Peyer's patch (tissue), 4 donors: ENCODE measurements around the gene CBFB. TPM values are rescaled to one million over a fixed set of nuclear protein-coding genes. Genes with fewer than 3 reads are reported as not detected.

Experiments
- DNase-seq, 3 donors: peaks; one replicate each; pipeline ENCODE4 v3.0.0-alpha.2; 2017 to 2019
- H3K27ac ChIP-seq, 4 donors: fragments of 200-600 bp; sonication (generic); one replicate each; pipeline ENCODE4 v1.5.1; 2016 to 2019
- H3K27me3 ChIP-seq, 2 donors: fragments of 200-600 bp; sonication (generic); one replicate each; pipeline ENCODE4 v1.5.1; 2019
- H3K36me3 ChIP-seq, 3 donors: fragments of 200-600 bp; sonication (generic); one replicate each; pipeline ENCODE4 v1.5.1; 2016 to 2019
- H3K4me1 ChIP-seq, 4 donors: fragments of 200-600 bp; sonication (generic); one replicate each; pipeline ENCODE4 v1.5.1; 2016 to 2019
- H3K4me3 ChIP-seq, 4 donors: fragments of 200-600 bp; sonication (generic); 1 replicate in 3 of 4; 2 replicates in 1 of 4; pipeline ENCODE4 v1.5.1; 2016 to 2019; ENCODE audit warnings: mild to moderate bottlenecking in 1 of 4
- H3K9me3 ChIP-seq, 4 donors: fragments of 200-600 bp; sonication (generic); one replicate each; pipeline ENCODE4 v1.5.1; 2016 to 2019; ENCODE audit warnings: mild to moderate bottlenecking in 1 of 4
- CTCF ChIP-seq, 6 experiments: fragments of 450-650 bp in 4 of 6; fragments of 200-600 bp in 2 of 6; sonication (generic) in 1 of 6; IDR thresholded peaks; one replicate each; pipeline ENCODE4 v1.5.1; 2017 to 2019; ENCODE audit warnings: antibody characterized with exemption in 6 of 6, mild to moderate bottlenecking in 3 of 6, moderate library complexity in 1 of 6
- POLR2A ChIP-seq, 2 donors: fragments of 450-650 bp; IDR thresholded peaks; one replicate each; pipeline ENCODE4 v1.5.1; 2017; ENCODE audit warnings: antibody characterized with exemption in 2 of 2, mild to moderate bottlenecking in 2 of 2, moderate library complexity in 2 of 2
- total RNA-seq, 4 donors: library from RNA; depleted of rRNA; stranded (reverse); fragments of >200 nt; gene quantifications; one replicate each; pipeline ENCODE4 v1.1.0, GENCODE V29; 2016

CBFB gene
- total RNA-seq, 4 donors from 2014 or later: 14.0 to 30.5 (median 26.6) TPM

GRCh38 chr16:67006930-67007658, 21.9 kb upstream of the CBFB start:
- Histone ChIP-seq H3K27ac (no peak overlapping the region), H3K4me3 (no peak overlapping the region), H3K9me3 (no peaks in the 10 kb centered on the region), H3K36me3 (no peaks in the 10 kb centered on the region), H3K27me3 (no peaks in the 10 kb centered on the region), H3K4me1 (no peaks in the 10 kb centered on the region)
- DNase-seq: no peak
- TF ChIP-seq POLR2A (IDR thresholded peaks at IDR 0.05): no peak
- no peak for TF ChIP-seq CTCF (IDR thresholded peaks at IDR 0.05)

GRCh38 chr16:67009158-67009557, 19.8 kb upstream of the CBFB start:
- H3K27me3 ChIP-seq: peaks cover 0 to 5% of the 10 kb centered on the region in 2 donors
- H3K4me3 ChIP-seq: no peak overlapping the region
- peaks cover 0 to 11% (median 8%) of the 10 kb centered on the region in 4 donors for H3K4me1 ChIP-seq
- DNase-seq: no peak
- TF ChIP-seq CTCF (IDR thresholded peaks at IDR 0.05) (no peak), POLR2A (IDR thresholded peaks at IDR 0.05) (no peak)
- H3K27ac ChIP-seq: no peak overlapping the region
- no peaks in the 10 kb centered on the region for H3K9me3 ChIP-seq
- H3K36me3 ChIP-seq: no peaks in the 10 kb centered on the region

GRCh38 chr16:67011274-67011673, 17.7 kb upstream of the CBFB start:
- no peak for TF ChIP-seq POLR2A (IDR thresholded peaks at IDR 0.05)
- no peak for TF ChIP-seq CTCF (IDR thresholded peaks at IDR 0.05)
- Histone ChIP-seq H3K27ac (no peak overlapping the region), H3K4me1 (peaks cover 0 to 18% (median 14%) of the 10 kb centered on the region in 4 donors), H3K36me3 (no peaks in the 10 kb centered on the region), H3K9me3 (no peaks in the 10 kb centered on the region), H3K27me3 (peaks cover 0 to 5% of the 10 kb centered on the region in 2 donors), H3K4me3 (no peak overlapping the region)
- no peak for DNase-seq

GRCh38 chr16:67013233-67013822, 15.6 kb upstream of the CBFB start:
- Histone ChIP-seq H3K4me3 (peak overlapping the region; percentile 44 to 70 (median 62)), H3K4me1 (peaks cover 0 to 18% (median 14%) of the 10 kb centered on the region in 4 donors), H3K27me3 (peaks cover 0 to 5% of the 10 kb centered on the region in 2 donors), H3K36me3 (no peaks in the 10 kb centered on the region), H3K27ac (peak overlapping the region in 3 of 4 donors; percentile 6 to 62 (median 49)), H3K9me3 (no peaks in the 10 kb centered on the region)
- no peak for DNase-seq
- TF ChIP-seq CTCF (IDR thresholded peaks at IDR 0.05): no peak
- no peak for TF ChIP-seq POLR2A (IDR thresholded peaks at IDR 0.05)

GRCh38 chr16:67013823-67014633, 14.9 kb upstream of the CBFB start:
- TF ChIP-seq POLR2A (IDR thresholded peaks at IDR 0.05) (no peak), CTCF (IDR thresholded peaks at IDR 0.05) (peak in 4 of 6 experiments; percentile 12 to 43 (median 40))
- DNase-seq: peak; percentile 50 to 76 (median 74)
- H3K4me3 ChIP-seq: peak overlapping the region; percentile 44 to 70 (median 62)
- no peaks in the 10 kb centered on the region for H3K36me3 ChIP-seq
- no peaks in the 10 kb centered on the region for H3K9me3 ChIP-seq
- peaks cover 0 to 18% (median 14%) of the 10 kb centered on the region in 4 donors for H3K4me1 ChIP-seq
- H3K27ac ChIP-seq: peak overlapping the region; percentile 0 to 62 (median 28)
- peaks cover 0 to 5% of the 10 kb centered on the region in 2 donors for H3K27me3 ChIP-seq
